Measurements from ENCODE around the gene CATSPERB. TPM values are rescaled to one million over a fixed set of nuclear protein-coding genes. Genes with fewer than 3 reads are reported as not detected.
"Not testable (repeated sequence)": the region's sequence is repeated elsewhere in the genome, so short reads cannot be mapped to it uniquely, and the experiment has no call there.

CATSPERB gene
- total RNA-seq, 1 donor from 2014 or later: 0.36 TPM

GRCh38 chr14:91545946-91546716 is 185.8 kb downstream of the CATSPERB start:
- intact Hi-C loops (cut with DNase I): no loop called here
- no peak for ATAC-seq
- DNase-seq (ENCODE audit: low spot score): no peak

DNA sequence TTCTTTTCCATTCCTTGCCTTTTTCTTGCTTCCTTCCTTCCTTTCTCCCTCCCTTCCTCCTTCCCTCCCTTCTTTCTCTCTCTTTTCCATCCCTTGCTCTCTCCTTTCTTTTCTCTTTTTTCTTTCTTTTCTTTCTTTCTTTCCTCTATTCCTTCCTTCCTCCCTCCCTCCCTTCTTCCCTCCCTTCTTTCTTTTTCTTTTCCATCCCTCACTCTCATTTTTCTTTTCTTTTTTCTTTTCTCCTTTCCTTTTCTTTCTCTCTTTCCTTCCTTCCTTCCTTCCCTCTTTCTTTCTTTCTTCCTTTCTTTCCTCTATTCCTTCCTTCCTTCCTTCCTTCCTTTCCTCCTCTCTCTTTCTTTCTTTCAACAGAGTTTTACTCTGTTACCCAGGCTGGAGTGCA is 186.7 kb downstream of the CATSPERB start:
- ATAC-seq (no peak), DNase-seq (ENCODE audit: low spot score) (no peak)
- intact Hi-C loops (cut with DNase I): no loop called here

- ATAC-seq: no peak
- DNase-seq (ENCODE audit: low spot score): no peak
- intact Hi-C loops (cut with DNase I): no loop called here
These were observed 195.6 kb downstream of the CATSPERB start for GRCh38 chr14:91536327-91536726.

DNA sequence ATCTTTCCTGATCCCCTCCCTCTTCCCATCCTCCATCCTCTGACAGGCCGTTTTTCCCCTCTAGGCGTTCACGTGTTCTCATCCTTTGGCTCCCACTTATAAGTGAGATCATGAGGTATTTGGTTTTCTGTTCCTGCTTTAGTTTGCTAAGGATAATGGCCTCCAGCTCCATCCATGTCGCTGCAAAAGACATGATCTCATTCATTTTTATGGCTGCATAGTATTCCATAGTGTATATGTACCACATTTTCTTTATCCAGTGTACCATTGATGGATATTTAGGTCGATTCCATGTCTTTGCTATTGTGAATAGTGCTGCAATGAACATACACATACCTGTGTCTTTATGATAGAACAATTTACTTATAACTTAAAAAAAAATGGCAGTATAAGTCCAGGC is 197.8 kb downstream of the CATSPERB start:
- DNase-seq (ENCODE audit: low spot score); intact Hi-C loops (cut with DNase I); ATAC-seq: not testable (repeated sequence)

- no peak for DNase-seq (ENCODE audit: low spot score)
- intact Hi-C loops (cut with DNase I): no loop called here
- no peak for ATAC-seq
These were observed 198.3 kb downstream of the CATSPERB start for GRCh38 chr14:91533623-91534022.

Other genes starting within 250 kb of the CATSPERB start
- gene PPP4R3A, start 221.8 kb downstream of the CATSPERB start, total RNA-seq: 74.0 TPM
- gene TC2N, start 135.4 kb upstream of the CATSPERB start, total RNA-seq: 13.2 TPM
- 172 TPM for gene FBLN5, start 215.6 kb upstream of the CATSPERB start, total RNA-seq